ENCODE data around the gene FN3K. TPM values are rescaled to one million over a fixed set of nuclear protein-coding genes. Genes with fewer than 3 reads are reported as not detected.

Gene FN3K
- total and polyA plus RNA-seq, 2 of the 8 experiments (the other 6 are each of a cell fraction or from before 2014, with no cell fraction given) = 0.88 to 14.2 TPM

- no peak overlapping the region for H2BK12ac ChIP-seq (ENCODE audit: low read depth, low read length)
- DNase-seq (ENCODE audit: low read depth in 1 of 2, low spot score in 2 of 2) (no peak), FAIRE-seq (no peak)
- no peaks in the 10 kb centered on the region for H3K27me3 ChIP-seq (replicated peaks in 1 of 4; ENCODE audit: control insufficient read depth in 3 of 4, extremely low read depth in 1 of 4, insufficient read depth in 3 of 4, low read length in 3 of 4)
- no peak overlapping the region for H2BK20ac ChIP-seq (ENCODE audit: low read length)
- 0 out of 2 replicates have a peak overlapping the region, but pooled peaks have one; percentile 2 for H2BK5ac ChIP-seq (ENCODE audit: low read depth, low read length)
- H3K27ac ChIP-seq (ENCODE audit: low read depth, low read length) = no peak overlapping the region
- peaks cover 5 to 25% (median 14%) of the 10 kb centered on the region in 4 experiments; a peak in 7 of 8 replicates for H3K36me3 ChIP-seq (ENCODE audit: control insufficient read depth in 2 of 4, insufficient read depth in 4 of 4, low read length in 3 of 4)
- ChIA-PET CTCF (ENCODE audit: partially characterized antibody) (interaction anchor here (0.6 to 3.0 kb wide), 44 partner anchors 10 to 396 kb away, joined by 3 to 20 read pairs (median 4); partner anchors contain the start of gene ZNF750), POLR2A (ENCODE audit: partially characterized antibody) (no interaction called here)
- no peak overlapping the region for H3K56ac ChIP-seq (replicated peaks; ENCODE audit: insufficient read length, low read depth, low read length)
- H3K9me3 ChIP-seq (ENCODE audit: insufficient read depth in 2 of 2, low read depth in 1 of 2, low read length in 1 of 2) = peaks cover 0 to 3% of the 10 kb centered on the region in 2 experiments; a peak in 1 of 4 replicates
- TF ChIP-seq SAP30 (IDR thresholded peaks at IDR 0.05; ENCODE audit: insufficient read depth, insufficient replicate concordance, low read length) = no peak
- no peak for TF ChIP-seq TEAD4 (IDR thresholded peaks at IDR 0.05; ENCODE audit: low read depth, low read length)
- TF ChIP-seq CHD2 (IDR thresholded peaks at IDR 0.05; ENCODE audit: low read length) = no peak
- TF ChIP-seq ATF3 (IDR thresholded peaks at IDR 0.05; ENCODE audit: insufficient read depth, low read depth, low read length) = no peak
- TF ChIP-seq TBP (IDR thresholded peaks at IDR 0.05; ENCODE audit: low read depth, low read length) = no peak
- TF ChIP-seq ZNF274 (IDR thresholded peaks at IDR 0.05; ENCODE audit: borderline replicate concordance, extremely low read depth, low read length) = no peak
- TF ChIP-seq CEBPB (IDR thresholded peaks at IDR 0.05; ENCODE audit: low read depth, low read length) = no peak
- TF ChIP-seq POLR2A (IDR thresholded peaks at IDR 0.05; ENCODE audit: control extremely low read depth in 1 of 2, low read depth in 2 of 2, low read length in 2 of 2) = no peak
- no peak for TF ChIP-seq RBBP5 (IDR thresholded peaks at IDR 0.05; ENCODE audit: borderline replicate concordance, low read depth, low read length)
- TF ChIP-seq SP1 (IDR thresholded peaks at IDR 0.05; ENCODE audit: low read depth, low read length) = no peak
- TF ChIP-seq CBX5 (IDR thresholded peaks at IDR 0.05; ENCODE audit: low read depth, low read length) = no peak
- no peak overlapping the region for H3K9ac ChIP-seq (replicated peaks in 1 of 4; ENCODE audit: extremely low read depth in 1 of 4, low read depth in 3 of 4, low read length in 3 of 4)
- H2BK15ac ChIP-seq (ENCODE audit: low read length) = no peak overlapping the region
- peaks cover 0 to 4% (median 1%) of the 10 kb centered on the region in 4 experiments; a peak in 2 of 7 replicates for H3K4me1 ChIP-seq (replicated peaks in 1 of 4; ENCODE audit: control insufficient read depth in 3 of 4, insufficient read depth in 4 of 4, low read length in 3 of 4)
- H4K20me1 ChIP-seq (replicated peaks in 1 of 2; ENCODE audit: control insufficient read depth in 1 of 2, insufficient read depth in 2 of 2, low read length in 2 of 2) = peaks cover 11 to 22% of the 10 kb centered on the region in 2 experiments
- H4K91ac ChIP-seq (replicated peaks; ENCODE audit: insufficient read length, low read length) = no peak overlapping the region
- no peak overlapping the region for H2AK5ac ChIP-seq (ENCODE audit: low read depth, low read length)
- no peak overlapping the region for H4K8ac ChIP-seq (ENCODE audit: extremely low read depth, insufficient read depth, low read length)
- H3K18ac ChIP-seq (ENCODE audit: extremely low read depth, low read length) = no peak overlapping the region; the same call in 1 of the 2 replicates
- H3K14ac ChIP-seq (ENCODE audit: insufficient read length) = no peak overlapping the region
- H3K23ac ChIP-seq (ENCODE audit: insufficient read length) = no peak overlapping the region
- H3K79me1 ChIP-seq (ENCODE audit: low read depth, low read length) = peaks cover 22% of the 10 kb centered on the region
- H2BK120ac ChIP-seq (replicated peaks; ENCODE audit: low read depth, low read length) = no peak overlapping the region
- no peak overlapping the region for H3K4me3 ChIP-seq (ENCODE audit: extremely low read depth in 1 of 4, insufficient read depth in 2 of 4, low read depth in 3 of 4, low read length in 4 of 4)
- no peak overlapping the region for H2AFZ ChIP-seq (ENCODE audit: low read length)
- WGBS, 2 experiments (ENCODE audit: extremely low coverage in 1 of 2, insufficient coverage in 1 of 2, insufficient read length in 1 of 2, insufficient replicate concordance in 2 of 2, low coverage in 1 of 2, low lambda C conversion rate in 2 of 2, missing lambda C conversion rate in 1 of 2) = 86% methylated on average over 21 of the region's 27 CpGs; no CpG with 5 or more reads in 1 of the 2 experiments
- H3K4ac ChIP-seq (replicated peaks; ENCODE audit: insufficient read length, low read depth, low read length) = no peak overlapping the region
- H3K23me2 ChIP-seq (ENCODE audit: low read depth, low read length) = no peaks in the 10 kb centered on the region
- no peak overlapping the region for H3K4me2 ChIP-seq (ENCODE audit: insufficient read depth in 1 of 2, low read depth in 2 of 2, low read length in 2 of 2)
- peaks cover 0 to 20% of the 10 kb centered on the region in 2 experiments; a peak in 1 of 4 replicates for H3K79me2 ChIP-seq (ENCODE audit: control insufficient read depth in 1 of 2, insufficient read depth in 2 of 2, low read length in 2 of 2)
- H4K5ac ChIP-seq (ENCODE audit: insufficient read length, low read depth, low read length) = no peak overlapping the region
Observed at GRCh38 chr17:82780971-82781893, 45.8 kb downstream of the FN3K start.

Data from H1 (cell line).